ENCODE results near the gene TARBP1. TPM values are rescaled to one million over a fixed set of nuclear protein-coding genes. Genes with fewer than 3 reads are reported as not detected.

Gene TARBP1
- total RNA-seq, 4 donors from 2014 or later, result 17.2 to 25.8 (median 18.8) TPM

DNA sequence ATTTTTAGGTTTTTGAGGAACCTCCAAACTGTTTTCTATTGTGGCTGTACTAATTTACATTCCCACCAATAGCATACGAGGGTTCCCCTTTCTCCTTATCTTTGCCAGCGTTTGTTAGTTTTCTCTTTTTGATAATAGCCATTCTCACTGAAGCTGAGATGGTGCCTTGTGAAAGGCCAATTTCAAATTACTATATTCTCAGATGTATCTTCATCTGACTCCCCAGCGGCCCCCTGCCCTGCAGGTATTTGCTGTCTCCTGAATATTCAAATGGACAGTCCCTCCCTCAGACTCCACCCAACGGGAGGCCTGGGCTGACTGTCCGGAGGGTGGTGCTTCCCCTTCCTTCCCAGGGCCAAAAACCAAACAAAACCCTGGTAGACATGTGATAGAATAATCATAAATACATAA is 33.5 kb upstream of the TARBP1 start:
- TF ChIP-seq, protein P1, sequence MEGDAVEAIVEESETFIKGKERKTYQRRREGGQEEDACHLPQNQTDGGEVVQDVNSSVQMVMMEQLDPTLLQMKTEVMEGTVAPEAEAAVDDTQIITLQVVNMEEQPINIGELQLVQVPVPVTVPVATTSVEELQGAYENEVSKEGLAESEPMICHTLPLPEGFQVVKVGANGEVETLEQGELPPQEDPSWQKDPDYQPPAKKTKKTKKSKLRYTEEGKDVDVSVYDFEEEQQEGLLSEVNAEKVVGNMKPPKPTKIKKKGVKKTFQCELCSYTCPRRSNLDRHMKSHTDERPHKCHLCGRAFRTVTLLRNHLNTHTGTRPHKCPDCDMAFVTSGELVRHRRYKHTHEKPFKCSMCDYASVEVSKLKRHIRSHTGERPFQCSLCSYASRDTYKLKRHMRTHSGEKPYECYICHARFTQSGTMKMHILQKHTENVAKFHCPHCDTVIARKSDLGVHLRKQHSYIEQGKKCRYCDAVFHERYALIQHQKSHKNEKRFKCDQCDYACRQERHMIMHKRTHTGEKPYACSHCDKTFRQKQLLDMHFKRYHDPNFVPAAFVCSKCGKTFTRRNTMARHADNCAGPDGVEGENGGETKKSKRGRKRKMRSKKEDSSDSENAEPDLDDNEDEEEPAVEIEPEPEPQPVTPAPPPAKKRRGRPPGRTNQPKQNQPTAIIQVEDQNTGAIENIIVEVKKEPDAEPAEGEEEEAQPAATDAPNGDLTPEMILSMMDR (IDR thresholded peaks at IDR 0.05; ENCODE audit: low read depth), result no peak

DNA sequence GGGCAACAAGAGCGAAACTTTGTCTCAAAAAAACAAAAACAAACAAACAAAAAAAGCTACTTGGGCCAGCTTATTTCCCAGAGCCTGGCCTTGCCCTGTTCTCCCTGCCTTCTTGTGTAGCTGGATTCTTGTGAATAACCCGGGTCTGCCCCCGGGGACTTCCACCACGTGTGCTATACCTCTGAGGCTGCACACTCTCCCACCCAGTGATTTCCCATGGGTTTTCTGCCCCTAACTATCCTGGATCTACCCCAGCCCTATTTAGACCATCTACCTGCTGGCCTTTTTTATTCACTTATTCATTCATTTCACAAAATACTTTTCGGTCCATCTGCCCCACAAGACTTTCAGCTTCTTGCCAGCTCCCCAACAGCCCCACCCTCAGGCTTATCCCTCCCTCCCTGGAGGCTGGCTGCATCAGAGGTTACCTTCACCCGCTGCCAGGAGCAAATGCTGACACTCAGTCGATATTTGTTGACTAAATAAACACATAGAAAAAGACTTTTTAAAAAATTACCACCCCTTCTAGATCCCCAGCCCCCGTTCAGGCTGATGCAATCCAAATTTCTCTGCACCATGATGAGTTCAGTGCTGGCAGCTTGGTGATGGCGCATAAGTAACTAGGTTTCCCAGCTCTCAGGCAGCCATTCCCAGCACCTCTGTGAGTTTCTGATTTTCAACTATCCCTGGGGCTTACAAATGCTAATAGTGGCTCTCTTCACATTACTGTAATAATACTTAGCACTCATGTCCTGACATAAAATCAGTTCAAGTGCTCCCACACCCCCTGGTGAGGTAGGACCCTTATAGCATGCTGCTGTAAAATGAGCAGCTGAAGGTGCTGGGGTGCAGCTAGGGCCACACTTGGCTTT is 30.7 kb upstream of the TARBP1 start:
- TF ChIP-seq, protein P1 (IDR thresholded peaks at IDR 0.05; ENCODE audit: low read depth), result no peak

DNA sequence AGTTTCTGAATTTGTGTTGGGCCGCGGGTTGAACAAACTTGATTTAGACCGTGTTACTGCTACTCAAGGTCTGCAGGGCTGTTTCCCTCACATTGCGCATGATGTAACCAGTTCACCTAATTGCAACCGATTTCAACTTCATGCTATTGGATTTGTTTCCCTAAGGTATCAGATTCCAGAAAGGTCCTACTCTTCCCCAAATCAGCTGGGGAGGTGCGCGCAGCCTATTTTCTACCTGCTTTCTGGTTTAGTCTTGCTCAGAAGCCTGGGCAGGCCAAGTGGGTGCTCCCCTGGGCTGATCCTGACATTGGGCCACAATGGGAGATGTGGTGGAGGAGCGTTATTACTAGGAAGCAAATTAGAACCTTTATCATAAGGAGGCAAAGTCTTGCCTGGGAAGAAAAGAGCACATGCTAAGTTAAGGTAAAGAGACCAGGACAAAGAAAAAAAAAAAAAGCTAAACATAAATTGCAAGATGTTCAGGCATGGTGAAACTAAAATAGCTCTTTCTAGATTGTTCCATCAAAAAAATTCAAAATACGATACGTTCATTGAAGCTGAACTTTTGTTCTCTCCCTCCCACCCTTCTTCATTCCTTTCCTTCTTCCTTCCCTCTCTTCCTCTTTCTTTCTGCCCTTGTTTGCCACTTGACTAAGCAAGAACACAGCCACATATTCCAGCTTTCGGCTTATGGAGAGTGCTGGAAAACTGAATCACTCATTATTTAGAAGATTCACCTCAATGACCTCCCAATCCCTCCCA is 28.8 kb upstream of the TARBP1 start:
- TF ChIP-seq, protein P1 (IDR thresholded peaks at IDR 0.05; ENCODE audit: low read depth), result no peak

DNA sequence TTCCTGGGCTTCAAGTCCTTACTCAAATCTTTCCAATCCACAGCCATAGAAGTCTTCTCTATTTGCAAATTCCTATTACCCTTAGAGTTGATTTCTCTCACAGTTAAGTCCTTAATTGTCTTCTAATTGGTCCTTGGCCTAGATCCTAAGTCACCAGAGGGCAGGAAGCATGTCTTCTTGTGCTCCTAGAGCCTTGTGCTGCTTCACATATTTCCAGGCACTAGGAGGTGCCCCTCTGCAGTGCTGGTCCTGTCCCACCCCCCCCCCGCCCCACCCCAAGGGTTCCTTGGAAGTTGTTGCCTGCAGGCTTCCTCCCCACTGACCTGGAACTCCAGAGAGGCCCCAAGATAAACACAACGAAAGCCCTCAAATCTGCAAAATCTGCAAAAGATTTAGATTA is 28.1 kb upstream of the TARBP1 start:
- TF ChIP-seq, protein P1 (IDR thresholded peaks at IDR 0.05; ENCODE audit: low read depth), result no peak

DNA sequence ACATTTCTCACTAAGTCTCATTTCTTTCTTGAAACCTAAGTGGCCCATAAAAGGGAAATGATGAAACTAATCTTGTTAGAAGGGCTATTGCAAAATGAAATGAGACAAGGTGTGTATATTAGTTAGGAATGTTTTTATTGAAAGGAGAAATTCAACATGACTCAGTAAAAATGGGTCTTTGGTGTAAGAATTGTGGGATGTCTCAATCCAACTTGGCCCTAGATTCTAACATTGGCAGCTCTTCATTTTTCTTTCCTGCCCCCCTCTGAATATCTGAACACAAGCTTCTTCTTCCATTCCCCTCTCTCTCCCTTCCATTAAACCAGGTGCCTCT is 26.8 kb upstream of the TARBP1 start:
- TF ChIP-seq, protein P1 (IDR thresholded peaks at IDR 0.05; ENCODE audit: low read depth), result no peak

DNA sequence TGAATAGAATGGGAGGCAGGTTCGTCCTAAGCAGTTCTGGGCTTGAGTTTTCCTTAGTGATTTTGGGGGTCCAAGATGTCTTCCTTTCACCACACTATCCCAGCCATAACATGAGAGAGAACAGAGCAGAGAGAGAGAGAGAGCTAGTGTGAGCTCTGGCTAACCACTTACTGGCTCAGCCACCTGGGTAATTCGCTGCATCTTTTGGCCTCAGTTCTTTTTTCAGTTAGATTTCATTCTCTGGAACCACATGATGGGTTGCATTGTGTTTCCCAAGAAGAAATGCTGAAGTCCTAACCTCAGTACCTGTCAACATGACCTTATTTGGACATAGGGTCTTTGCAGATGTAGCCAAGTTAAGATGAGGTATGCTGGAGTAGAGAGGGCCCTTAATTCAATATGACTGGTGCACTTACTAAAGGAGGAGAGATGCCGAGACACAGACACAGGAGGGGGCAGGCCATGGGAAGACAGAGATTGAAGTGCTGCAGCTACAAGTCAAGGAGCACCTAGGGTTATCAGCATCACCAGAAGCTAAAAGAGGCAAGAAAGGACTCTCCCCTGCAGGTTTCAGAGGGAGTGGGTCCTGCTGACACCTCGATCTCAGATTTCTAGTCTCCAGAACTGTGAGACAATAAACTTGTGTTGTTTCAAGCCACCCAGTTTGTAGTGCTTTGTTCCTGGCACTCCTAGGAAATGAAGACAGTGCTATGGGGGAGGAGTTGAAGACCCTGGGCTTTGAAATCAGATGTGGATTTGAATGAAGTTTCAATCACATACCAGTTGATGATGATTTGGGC is 26.2 kb upstream of the TARBP1 start:
- TF ChIP-seq, protein P1 (IDR thresholded peaks at IDR 0.05; ENCODE audit: low read depth), result no peak
